Tibial nerve (tissue), 3 donors: ENCODE measurements around the gene CD1C.

Experiments used
- POLR2A ChIP-seq, 2 donors: fragments of 450-650 bp; IDR thresholded peaks; one replicate each; pipeline ENCODE4 v1.6.1; 2017; ENCODE audit warnings: antibody characterized with exemption in 2 of 2, mild to moderate bottlenecking in 2 of 2, moderate library complexity in 2 of 2
- TF ChIP-seq, protein P1 (sequence below), 5 experiments: fragments of 200-600 bp in 3 of 5; fragments of 450-650 bp in 2 of 5; sonication (generic) in 3 of 5; IDR thresholded peaks; one replicate each; pipeline ENCODE4 v1.5.1; 2016 to 2019; ENCODE audit warnings: antibody characterized with exemption in 5 of 5, mild to moderate bottlenecking in 3 of 5, moderate library complexity in 2 of 5

DNA sequence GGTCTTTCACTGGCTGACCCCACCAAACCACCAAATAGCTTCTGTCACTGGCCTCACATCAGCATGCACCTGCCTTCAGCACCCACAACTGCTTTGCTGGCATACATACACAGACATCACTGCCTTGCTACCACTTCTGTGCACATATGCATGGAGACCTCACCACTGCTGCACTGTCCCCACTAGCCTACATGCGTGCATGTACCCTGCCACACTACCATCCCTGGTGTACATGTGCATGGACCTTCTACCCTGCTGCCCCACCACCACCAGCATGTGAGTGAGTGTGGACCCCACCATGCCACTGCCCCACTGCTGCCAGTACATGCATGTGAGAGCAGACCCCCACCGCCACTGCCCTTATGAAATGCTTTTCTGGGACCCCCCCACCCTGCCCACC is 6.1 kb downstream of the CD1C start:
- TF ChIP-seq POLR2A (IDR thresholded peaks at IDR 0.05): no peak
- TF ChIP-seq, protein P1, sequence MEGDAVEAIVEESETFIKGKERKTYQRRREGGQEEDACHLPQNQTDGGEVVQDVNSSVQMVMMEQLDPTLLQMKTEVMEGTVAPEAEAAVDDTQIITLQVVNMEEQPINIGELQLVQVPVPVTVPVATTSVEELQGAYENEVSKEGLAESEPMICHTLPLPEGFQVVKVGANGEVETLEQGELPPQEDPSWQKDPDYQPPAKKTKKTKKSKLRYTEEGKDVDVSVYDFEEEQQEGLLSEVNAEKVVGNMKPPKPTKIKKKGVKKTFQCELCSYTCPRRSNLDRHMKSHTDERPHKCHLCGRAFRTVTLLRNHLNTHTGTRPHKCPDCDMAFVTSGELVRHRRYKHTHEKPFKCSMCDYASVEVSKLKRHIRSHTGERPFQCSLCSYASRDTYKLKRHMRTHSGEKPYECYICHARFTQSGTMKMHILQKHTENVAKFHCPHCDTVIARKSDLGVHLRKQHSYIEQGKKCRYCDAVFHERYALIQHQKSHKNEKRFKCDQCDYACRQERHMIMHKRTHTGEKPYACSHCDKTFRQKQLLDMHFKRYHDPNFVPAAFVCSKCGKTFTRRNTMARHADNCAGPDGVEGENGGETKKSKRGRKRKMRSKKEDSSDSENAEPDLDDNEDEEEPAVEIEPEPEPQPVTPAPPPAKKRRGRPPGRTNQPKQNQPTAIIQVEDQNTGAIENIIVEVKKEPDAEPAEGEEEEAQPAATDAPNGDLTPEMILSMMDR (IDR thresholded peaks at IDR 0.05): no peak
